Measurements from ENCODE around the gene PROX1.
"Not testable (repeated sequence)": the region's sequence is repeated elsewhere in the genome, so short reads cannot be mapped to it uniquely, and the experiment has no call there.

PROX1 gene

DNA sequence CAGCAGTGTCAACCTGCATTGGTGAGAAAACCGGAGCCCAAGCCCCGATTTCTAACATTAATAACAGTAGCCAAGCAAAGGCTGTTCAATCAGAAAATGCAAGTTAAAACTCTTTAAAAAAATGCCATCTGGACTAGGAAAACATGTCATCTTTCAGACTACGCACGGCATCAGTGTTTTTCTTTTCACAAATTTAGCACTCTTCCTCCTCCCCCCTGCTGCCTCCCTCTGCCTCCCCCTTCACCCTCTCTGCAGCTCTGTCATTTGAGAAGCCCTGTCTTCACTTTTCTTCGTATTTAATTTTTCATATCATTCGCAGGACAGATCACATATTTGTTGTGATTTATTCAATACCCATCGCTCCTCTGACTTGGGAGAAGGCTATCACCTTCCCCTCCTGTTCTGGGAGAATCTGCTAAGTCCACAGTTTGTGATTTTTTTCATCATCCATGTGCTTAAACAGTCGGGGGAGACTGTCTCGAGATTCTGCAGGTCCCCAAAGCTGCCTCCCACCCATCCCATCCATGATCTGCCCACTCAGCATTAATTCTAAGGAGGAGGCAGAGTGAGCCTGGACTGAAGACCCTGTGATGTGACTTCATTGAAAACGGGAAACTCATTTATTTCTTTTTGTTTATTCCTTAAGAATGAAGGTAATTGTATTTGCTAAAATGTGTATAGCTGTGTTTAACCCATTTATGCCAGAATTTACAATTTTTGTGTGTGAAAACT, 84.8 kb downstream of the PROX1 start:
- no peak for ATAC-seq

DNA sequence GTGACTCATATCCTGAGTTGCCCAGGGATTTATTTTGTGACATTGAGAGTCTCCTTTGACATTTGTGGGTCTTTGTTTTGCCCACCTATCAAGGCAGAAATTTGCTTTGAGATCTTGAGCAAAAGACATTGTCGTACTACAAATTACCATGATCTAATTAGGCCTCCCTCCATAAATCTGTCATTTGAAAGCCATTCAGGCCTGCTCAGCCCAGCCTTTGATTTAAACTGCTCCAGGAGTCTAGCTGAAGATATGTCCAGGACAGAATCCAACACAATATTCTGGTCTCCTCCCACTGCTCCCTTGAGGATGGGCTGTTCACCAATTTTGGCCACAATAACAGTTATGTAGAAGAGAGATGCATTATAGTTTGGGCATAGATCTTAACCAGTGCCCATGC, 86.7 kb downstream of the PROX1 start:
- ATAC-seq, result no peak

DNA sequence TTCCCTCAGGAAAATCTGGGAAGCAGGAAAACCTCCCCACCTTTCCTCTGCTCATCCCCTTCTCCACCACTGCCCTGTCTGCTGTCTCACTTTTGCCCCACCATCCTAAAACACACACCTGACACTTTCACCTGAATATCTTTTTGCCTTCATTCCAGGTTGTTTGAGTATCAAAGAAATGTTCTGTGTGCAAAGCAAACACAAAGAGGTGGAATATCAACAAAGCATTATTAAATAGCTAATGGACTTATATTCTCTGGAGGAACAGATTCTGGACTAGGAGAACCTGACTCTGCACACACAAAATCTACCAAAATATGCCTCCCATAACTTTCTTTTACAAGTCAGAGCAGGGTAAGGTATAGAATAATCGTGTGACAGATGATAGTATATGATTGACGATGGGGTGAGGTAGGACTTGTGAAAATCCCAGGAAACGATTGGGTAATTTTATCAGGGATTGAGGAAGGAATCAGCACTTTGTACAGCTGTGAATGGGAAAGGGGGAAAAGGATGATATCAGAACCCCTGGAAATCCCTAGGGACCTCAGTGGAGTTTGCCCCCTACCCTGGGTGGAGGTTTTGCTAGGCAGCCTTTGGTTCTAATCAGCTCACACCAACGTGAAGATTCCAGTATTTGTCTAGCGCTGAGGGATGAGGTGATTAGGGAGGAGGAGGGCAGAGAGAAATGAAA, 87.7 kb downstream of the PROX1 start:
- no peak for ATAC-seq

DNA sequence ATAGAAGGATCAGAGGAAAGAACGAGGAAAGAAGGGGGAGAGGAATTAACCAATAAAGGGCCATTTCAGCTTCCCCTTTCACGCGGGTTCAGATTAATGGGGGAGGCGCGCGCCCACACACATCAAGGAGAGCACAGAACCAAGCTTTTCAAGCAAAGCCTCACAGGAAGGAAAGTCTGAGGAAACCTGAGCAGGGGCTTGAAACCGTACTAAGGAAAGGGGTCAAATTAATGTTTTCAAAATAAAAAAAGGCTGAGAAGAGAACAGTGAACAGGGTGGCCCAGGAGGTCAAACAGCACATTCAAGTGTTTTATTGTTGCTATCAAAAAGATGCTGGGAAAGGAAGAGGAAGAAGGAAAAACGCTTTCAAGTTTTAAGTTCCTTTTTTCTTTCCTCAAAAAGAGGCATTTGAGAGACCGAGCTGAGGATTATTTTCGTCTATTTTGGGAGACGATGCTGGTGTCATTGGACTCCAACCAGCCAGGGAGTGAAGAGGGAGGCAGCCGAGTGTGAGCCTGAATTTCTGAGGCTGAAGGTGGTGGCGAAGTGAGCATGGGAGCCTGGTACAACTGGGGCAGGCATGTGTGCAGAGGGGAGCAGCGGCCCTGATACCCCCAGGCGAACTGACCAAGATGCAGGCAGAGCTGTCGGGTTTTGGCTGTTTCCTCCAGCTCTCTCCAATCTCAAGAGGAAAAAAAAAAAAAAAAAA, 88.4 kb downstream of the PROX1 start:
- ATAC-seq, result no peak

DNA sequence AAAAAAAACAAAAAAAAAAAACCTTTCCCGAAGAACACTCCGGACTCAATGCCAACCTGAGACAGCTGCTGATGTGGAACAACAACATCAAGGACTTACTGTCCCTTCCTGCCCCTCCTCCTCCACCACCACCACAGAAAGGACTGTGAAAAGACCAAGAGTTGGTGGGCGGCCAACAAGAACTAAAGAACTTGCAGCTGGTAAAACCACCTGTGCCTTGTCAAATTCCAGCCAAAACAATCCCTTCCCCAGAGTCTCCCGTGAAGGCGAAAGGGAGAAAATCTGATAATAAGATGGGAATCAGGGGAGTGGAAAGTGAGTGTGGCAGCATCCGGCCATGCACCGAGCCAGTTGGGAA, 88.9 kb downstream of the PROX1 start:
- no peak for ATAC-seq

DNA sequence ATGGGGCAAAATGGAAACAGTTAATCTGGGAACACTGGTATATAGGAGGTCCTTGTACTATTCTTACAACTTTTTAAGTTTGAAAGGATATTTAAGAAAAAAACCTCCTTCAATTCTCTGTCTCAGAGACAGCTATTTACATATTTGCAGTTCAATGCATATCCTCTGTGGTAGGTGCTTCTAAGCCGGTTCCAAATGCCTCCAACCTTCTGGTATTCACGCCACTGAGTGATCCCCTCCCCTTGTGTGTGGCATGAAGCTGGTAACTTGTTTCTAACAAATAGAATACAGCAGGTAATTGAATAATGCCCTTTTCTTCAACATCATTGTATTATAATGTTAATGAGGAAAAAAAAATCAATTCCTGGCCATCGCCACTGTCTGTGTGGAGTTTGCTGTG, 91.2 kb downstream of the PROX1 start:
- ATAC-seq, result no peak

DNA sequence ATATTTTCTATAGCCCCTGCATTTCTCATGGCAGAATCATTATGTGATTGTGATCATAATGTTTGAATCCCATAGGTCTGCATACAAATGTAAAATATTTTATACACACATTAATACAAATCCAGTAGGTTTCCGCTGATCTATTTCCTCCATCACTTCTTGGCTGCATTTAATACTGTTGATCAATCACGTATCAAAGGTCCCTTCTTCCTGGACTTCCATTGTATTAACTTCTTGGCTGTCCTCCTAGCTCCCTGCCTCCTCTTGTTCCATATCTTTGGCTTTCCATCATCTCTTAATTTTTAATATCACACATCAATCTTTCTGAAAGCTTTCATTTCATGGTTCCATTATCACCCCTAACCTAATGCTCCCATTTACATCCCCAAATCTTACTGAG, 97.6 kb downstream of the PROX1 start:
- no peak for ATAC-seq

DNA sequence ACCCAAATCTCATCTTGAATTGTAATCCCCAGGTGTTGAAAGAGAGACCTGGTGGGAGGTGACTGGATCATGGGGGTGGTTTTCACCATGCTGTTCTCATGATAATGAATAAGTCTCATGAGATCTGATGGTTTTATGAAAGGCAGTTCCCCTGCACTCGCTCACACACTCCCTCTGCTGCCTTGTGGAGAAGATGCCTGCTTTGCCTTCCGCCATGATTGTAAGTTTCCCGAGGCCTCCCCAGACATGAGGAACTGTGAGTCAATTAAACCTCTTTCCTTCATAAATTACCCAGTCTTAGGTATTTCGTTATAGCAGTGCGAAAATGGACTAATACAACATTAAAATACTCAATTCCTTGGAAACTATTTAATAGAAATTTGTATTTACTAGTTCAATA, 99.2 kb downstream of the PROX1 start:
- ATAC-seq, result no peak

DNA sequence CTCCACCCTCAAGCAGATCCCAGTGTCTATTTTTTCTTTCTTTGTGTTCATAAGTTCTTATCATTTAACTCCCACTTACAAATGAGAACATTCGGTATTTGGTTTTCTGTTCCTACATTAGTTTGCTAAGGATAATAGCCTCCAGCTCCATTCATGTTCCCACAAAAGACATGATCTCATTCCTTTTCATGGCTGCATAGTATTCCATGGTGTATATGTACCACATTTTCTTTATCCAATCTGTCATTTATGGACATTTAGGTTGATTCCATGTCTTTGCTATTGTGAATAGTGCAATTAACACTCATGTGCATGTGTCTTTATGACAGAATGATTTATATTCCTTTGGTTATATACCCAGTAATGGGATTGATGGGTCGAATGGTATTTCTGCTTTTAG, 101.2 kb downstream of the PROX1 start:
- not testable (repeated sequence) for ATAC-seq

Measured in activated CD4-positive, CD25-positive, alpha-beta regulatory T cell treated with anti-CD3 and anti-CD28 coated beads, Interleukin-2, amount 50 U/mL, for 24 hours (primary cell).